Natural killer cell (primary cell): Measurements from ENCODE around the gene INSC. TPM values are rescaled to one million over a fixed set of nuclear protein-coding genes. Genes with fewer than 3 reads are reported as not detected.

ENCODE experiments used
- ATAC-seq, 3 donors: fragments of 150-1000 bp in 2 of 3; fragments of 200-7000 bp in 1 of 3; cut with Tn5 transposase; 1 replicate in 1 of 3; 2 replicates in 2 of 3; pipeline ENCODE4 v1.10.0; 2021; ENCODE audit warnings: mild to moderate bottlenecking in 2 of 3, moderate library complexity in 2 of 3
- DNase-seq, 2 donors: peaks; one replicate each; pipeline versions ENCODE4 v3.0.0 to v3.0.0-alpha.2; 2013 to 2021; ENCODE audit warnings: mixed read lengths in 1 of 2
- H3K27ac ChIP-seq: one replicate; pipeline ENCODE4 v1.5.1; 2013; ENCODE audit warnings: mild to moderate bottlenecking, low read length
- H3K27me3 ChIP-seq: one replicate; pipeline ENCODE4 v1.6.1; 2013; ENCODE audit warnings: low read length; ENCODE audit not compliant: control insufficient read depth, insufficient read depth
- H3K36me3 ChIP-seq: one replicate; pipeline ENCODE4 v1.6.1; 2013; ENCODE audit warnings: low read length; ENCODE audit not compliant: control insufficient read depth, insufficient read depth
- H3K4me1 ChIP-seq: one replicate; pipeline ENCODE4 v1.6.1; 2013; ENCODE audit warnings: low read length; ENCODE audit not compliant: control insufficient read depth, insufficient read depth
- H3K4me3 ChIP-seq: one replicate; pipeline ENCODE4 v1.5.1; 2013; ENCODE audit warnings: low read length
- H3K9me3 ChIP-seq: one replicate; pipeline ENCODE4 v1.6.1; 2013; ENCODE audit warnings: low read length; ENCODE audit not compliant: control insufficient read depth, insufficient read depth
- H3K27ac Mint-ChIP-seq, 2 donors: one replicate each; pipeline ENCODE4 v1.8.0; 2022; ENCODE audit warnings: mild to moderate bottlenecking in 2 of 2, mixed read lengths in 2 of 2, moderate library complexity in 1 of 2
- H3K27me3 Mint-ChIP-seq, 2 donors: one replicate each; pipeline ENCODE4 v1.8.0; 2022; ENCODE audit warnings: low read depth in 2 of 2, mixed read lengths in 2 of 2
- H3K36me3 Mint-ChIP-seq: one replicate; pipeline ENCODE4 v1.8.0; 2022; ENCODE audit warnings: mixed read lengths
- H3K4me1 Mint-ChIP-seq, 2 donors: one replicate each; pipeline ENCODE4 v1.8.0; 2022; ENCODE audit warnings: mixed read lengths in 2 of 2
- H3K4me3 Mint-ChIP-seq: one replicate; pipeline ENCODE4 v1.8.0; 2022; ENCODE audit warnings: mild to moderate bottlenecking, moderate library complexity, mixed read lengths
- H3K9me3 Mint-ChIP-seq, 2 donors: one replicate each; pipeline ENCODE4 v1.8.0; 2022; ENCODE audit warnings: mixed read lengths in 2 of 2
- WGBS: methylation state at CpG from one replicate; pipeline ENCODE4 v1.1.7; 2013; ENCODE audit warnings: missing lambda C conversion rate; ENCODE audit not compliant: insufficient coverage; 5-methylcytosine and 5-hydroxymethylcytosine counted together
- intact Hi-C: fragments of 100-400 bp; cut with micrococcal nuclease; formaldehyde crosslinking; loops from one replicate; pipeline ENCODE4 v1.14.2; 2022
- total RNA-seq, 4 donors: library from RNA; stranded (reverse); fragments of 120-200 nt in 1 of 4; gene quantifications; one replicate each; pipeline versions ENCODE4 v1.2.3 to v1.2.4, GENCODE V29; 2013 to 2022
- TF ChIP-seq, protein P1 (sequence below): fragments of 200-600 bp; IDR thresholded peaks from one replicate; pipeline ENCODE4 v1.8.0; 2022; ENCODE audit warnings: antibody characterized with exemption

The INSC gene
- total RNA-seq, 3 donors from 2014 or later (not counting 1 experiment from before 2014, with no cell fraction given), result 0.16 to 0.27 TPM; not detected in 1

- TF ChIP-seq, protein P1, sequence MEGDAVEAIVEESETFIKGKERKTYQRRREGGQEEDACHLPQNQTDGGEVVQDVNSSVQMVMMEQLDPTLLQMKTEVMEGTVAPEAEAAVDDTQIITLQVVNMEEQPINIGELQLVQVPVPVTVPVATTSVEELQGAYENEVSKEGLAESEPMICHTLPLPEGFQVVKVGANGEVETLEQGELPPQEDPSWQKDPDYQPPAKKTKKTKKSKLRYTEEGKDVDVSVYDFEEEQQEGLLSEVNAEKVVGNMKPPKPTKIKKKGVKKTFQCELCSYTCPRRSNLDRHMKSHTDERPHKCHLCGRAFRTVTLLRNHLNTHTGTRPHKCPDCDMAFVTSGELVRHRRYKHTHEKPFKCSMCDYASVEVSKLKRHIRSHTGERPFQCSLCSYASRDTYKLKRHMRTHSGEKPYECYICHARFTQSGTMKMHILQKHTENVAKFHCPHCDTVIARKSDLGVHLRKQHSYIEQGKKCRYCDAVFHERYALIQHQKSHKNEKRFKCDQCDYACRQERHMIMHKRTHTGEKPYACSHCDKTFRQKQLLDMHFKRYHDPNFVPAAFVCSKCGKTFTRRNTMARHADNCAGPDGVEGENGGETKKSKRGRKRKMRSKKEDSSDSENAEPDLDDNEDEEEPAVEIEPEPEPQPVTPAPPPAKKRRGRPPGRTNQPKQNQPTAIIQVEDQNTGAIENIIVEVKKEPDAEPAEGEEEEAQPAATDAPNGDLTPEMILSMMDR, result no peak
- Mint-ChIP-seq H3K4me1 (no peaks in the 10 kb centered on the region), H3K27me3 (peaks cover 14 to 24% of the 10 kb centered on the region in 2 donors), H3K9me3 (peaks cover 2 to 6% of the 10 kb centered on the region in 2 donors), H3K36me3 (no peaks in the 10 kb centered on the region), H3K4me3 (no peak overlapping the region), H3K27ac (no peak overlapping the region)
- H3K9me3 ChIP-seq, result no peaks in the 10 kb centered on the region
- H3K4me1 ChIP-seq, result no peaks in the 10 kb centered on the region
- H3K27me3 ChIP-seq, result no peaks in the 10 kb centered on the region
- H3K4me3 ChIP-seq, result no peak overlapping the region
- intact Hi-C loops, result no loop called here
- no peaks in the 10 kb centered on the region for H3K36me3 ChIP-seq
- 90% methylated on average over 2 of the region's 2 CpGs for WGBS
- no peak for DNase-seq
- no peak for ATAC-seq
- H3K27ac ChIP-seq, result no peak overlapping the region
These were observed 171.7 kb downstream of the INSC start for GRCh38 chr11:15286465-15286864.

- Mint-ChIP-seq H3K4me1 (no peaks in the 10 kb centered on the region), H3K9me3 (peaks cover 2 to 6% of the 10 kb centered on the region in 2 donors), H3K36me3 (no peaks in the 10 kb centered on the region), H3K27ac (no peak overlapping the region), H3K27me3 (peaks cover 8 to 15% of the 10 kb centered on the region in 2 donors), H3K4me3 (no peak overlapping the region)
- intact Hi-C loops, result no loop called here
- Histone ChIP-seq H3K36me3 (no peaks in the 10 kb centered on the region), H3K4me3 (no peak overlapping the region), H3K9me3 (no peaks in the 10 kb centered on the region), H3K27me3 (no peaks in the 10 kb centered on the region), H3K27ac (no peak overlapping the region), H3K4me1 (no peaks in the 10 kb centered on the region)
- 83% methylated on average over 2 of the region's 2 CpGs for WGBS
- no peak for ATAC-seq
- TF ChIP-seq, protein P1, result no peak
- no peak for DNase-seq
These were observed 174.1 kb downstream of the INSC start for GRCh38 chr11:15288863-15289262.

- TF ChIP-seq, protein P1, result no peak
- Histone ChIP-seq H3K4me3 (no peak overlapping the region), H3K27me3 (no peaks in the 10 kb centered on the region), H3K4me1 (no peaks in the 10 kb centered on the region), H3K36me3 (no peaks in the 10 kb centered on the region), H3K27ac (no peak overlapping the region), H3K9me3 (no peaks in the 10 kb centered on the region)
- ATAC-seq (no peak), DNase-seq (no peak)
- 86% methylated on average over 5 of the region's 5 CpGs for WGBS
- H3K27me3 Mint-ChIP-seq, result peaks cover 8 to 15% of the 10 kb centered on the region in 2 donors
- H3K4me3 Mint-ChIP-seq, result no peak overlapping the region
- intact Hi-C loops, result no loop called here
- H3K4me1 Mint-ChIP-seq, result no peaks in the 10 kb centered on the region
- H3K27ac Mint-ChIP-seq, result no peak overlapping the region
- H3K36me3 Mint-ChIP-seq, result no peaks in the 10 kb centered on the region
- peaks cover 2 to 4% of the 10 kb centered on the region in 2 donors for H3K9me3 Mint-ChIP-seq
These were observed 175.0 kb downstream of the INSC start for GRCh38 chr11:15289723-15290122.

GRCh38 chr11:15291885-15292284 is 177.2 kb downstream of the INSC start:
- peaks cover 2 to 4% of the 10 kb centered on the region in 2 donors for H3K9me3 Mint-ChIP-seq
- H3K27ac Mint-ChIP-seq, result no peak overlapping the region
- no peaks in the 10 kb centered on the region for H3K4me1 Mint-ChIP-seq
- Histone ChIP-seq H3K4me1 (no peaks in the 10 kb centered on the region), H3K36me3 (no peaks in the 10 kb centered on the region), H3K9me3 (no peaks in the 10 kb centered on the region), H3K4me3 (no peak overlapping the region), H3K27me3 (no peaks in the 10 kb centered on the region), H3K27ac (no peak overlapping the region)
- intact Hi-C loops, result no loop called here
- DNase-seq (no peak), ATAC-seq (no peak)
- H3K36me3 Mint-ChIP-seq, result no peaks in the 10 kb centered on the region
- H3K4me3 Mint-ChIP-seq, result no peak overlapping the region
- peaks cover 6 to 9% of the 10 kb centered on the region in 2 donors for H3K27me3 Mint-ChIP-seq
- TF ChIP-seq, protein P1, result no peak
